ENCODE measurements around the gene SIRT2.

DNA sequence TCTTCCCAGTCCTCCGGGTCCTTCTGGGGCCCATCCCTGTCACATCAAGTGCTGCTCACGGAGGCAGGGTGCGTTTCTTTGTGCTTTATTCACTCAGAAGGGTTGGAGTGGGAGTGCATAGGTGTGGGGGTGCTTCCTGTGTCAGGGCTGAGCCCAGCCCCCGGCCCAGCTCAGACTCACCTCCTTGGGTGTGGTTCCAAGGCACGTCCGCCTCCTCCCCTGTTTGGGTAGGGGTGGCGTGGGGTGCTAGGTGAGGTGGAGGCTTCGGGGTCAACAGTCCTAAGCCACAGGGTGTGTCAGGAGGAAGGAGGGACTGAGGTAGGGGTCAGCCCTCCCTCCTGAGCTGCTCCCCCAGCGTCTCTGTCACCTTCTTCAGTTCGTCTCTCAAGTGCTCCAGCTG is 9.5 kb upstream of the SIRT2 start:
- TF ChIP-seq, protein P1, sequence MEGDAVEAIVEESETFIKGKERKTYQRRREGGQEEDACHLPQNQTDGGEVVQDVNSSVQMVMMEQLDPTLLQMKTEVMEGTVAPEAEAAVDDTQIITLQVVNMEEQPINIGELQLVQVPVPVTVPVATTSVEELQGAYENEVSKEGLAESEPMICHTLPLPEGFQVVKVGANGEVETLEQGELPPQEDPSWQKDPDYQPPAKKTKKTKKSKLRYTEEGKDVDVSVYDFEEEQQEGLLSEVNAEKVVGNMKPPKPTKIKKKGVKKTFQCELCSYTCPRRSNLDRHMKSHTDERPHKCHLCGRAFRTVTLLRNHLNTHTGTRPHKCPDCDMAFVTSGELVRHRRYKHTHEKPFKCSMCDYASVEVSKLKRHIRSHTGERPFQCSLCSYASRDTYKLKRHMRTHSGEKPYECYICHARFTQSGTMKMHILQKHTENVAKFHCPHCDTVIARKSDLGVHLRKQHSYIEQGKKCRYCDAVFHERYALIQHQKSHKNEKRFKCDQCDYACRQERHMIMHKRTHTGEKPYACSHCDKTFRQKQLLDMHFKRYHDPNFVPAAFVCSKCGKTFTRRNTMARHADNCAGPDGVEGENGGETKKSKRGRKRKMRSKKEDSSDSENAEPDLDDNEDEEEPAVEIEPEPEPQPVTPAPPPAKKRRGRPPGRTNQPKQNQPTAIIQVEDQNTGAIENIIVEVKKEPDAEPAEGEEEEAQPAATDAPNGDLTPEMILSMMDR (IDR thresholded peaks at IDR 0.05): no peak
- no peak for TF ChIP-seq POLR2A (IDR thresholded peaks at IDR 0.05)
- no peak for TF ChIP-seq EP300 (IDR thresholded peaks at IDR 0.05)

Measured in tibial nerve (tissue), 4 donors.